Cardiac muscle cell (in vitro differentiated cells and primary cell): ENCODE measurements around the gene GSK3A. TPM values are rescaled to one million over a fixed set of nuclear protein-coding genes. Genes with fewer than 3 reads are reported as not detected.

Experiments
- DNase-seq, 2 donors: peaks; one replicate each; pipeline versions ENCODE4 v3.0.0 to v3.0.0-alpha.2; 2010 to 2017; ENCODE audit warnings: low read depth in 1 of 2, low spot score in 1 of 2
- H3K27ac ChIP-seq: fragments of 200-600 bp; sonication (generic); 2 replicates; pipeline ENCODE4 v1.5.1; 2016
- H3K27me3 ChIP-seq: fragments of 200-600 bp; sonication (generic); 2 replicates; pipeline ENCODE4 v1.6.0; 2016; ENCODE audit warnings: control low read depth
- H3K36me3 ChIP-seq: fragments of 200-600 bp; sonication (generic); 2 replicates; pipeline ENCODE4 v1.5.1; 2016; ENCODE audit warnings: control low read depth
- H3K4me1 ChIP-seq: fragments of 200-600 bp; sonication (generic); 2 replicates; pipeline ENCODE4 v1.8.1; 2017; ENCODE audit warnings: low read depth, mild to moderate bottlenecking, mixed run types
- H3K4me3 ChIP-seq: fragments of 200-600 bp; sonication (generic); 2 replicates; pipeline ENCODE4 v1.5.1; 2016; ENCODE audit warnings: mild to moderate bottlenecking
- H3K9me3 ChIP-seq: fragments of 200-600 bp; sonication (generic); 2 replicates; pipeline ENCODE4 v1.5.1; 2017; ENCODE audit warnings: low read depth, mild to moderate bottlenecking, control low read depth
- CTCF ChIP-seq: IDR thresholded peaks from 2 replicates; pipeline ENCODE4 v1.5.1; 2012; ENCODE audit warnings: low read depth, mild to moderate bottlenecking, low read length
- polyA plus RNA-seq: library from polyadenylated mRNA; unstranded; fragments of >200 nt; fragmentation: Nextera tagmentation; extraction: Ambion mirVana; gene quantifications from 2 replicates; pipeline ENCODE4 v1.2.1, GENCODE V29; 2016
- total RNA-seq: library from RNA; depleted of rRNA; stranded (reverse); fragments of >200 nt; gene quantifications from 2 replicates; pipeline ENCODE4 v1.2.3, GENCODE V29; 2016

GSK3A gene
- total and polyA plus RNA-seq, 2 experiments from 2014 or later = 28.0 to 40.2 TPM

GRCh38 chr19:42241279-42241678 lies 1.1 kb downstream of the GSK3A start:
- DNase-seq = no peak
- no peaks in the 10 kb centered on the region for H3K27me3 ChIP-seq

GRCh38 chr19:42239544-42240220 lies 2.7 kb downstream of the GSK3A start:
- Histone ChIP-seq H3K27me3 (no peaks in the 10 kb centered on the region), H3K27ac (no peak overlapping the region), H3K4me1 (peaks cover 7% of the 10 kb centered on the region), H3K36me3 (peaks cover 18% of the 10 kb centered on the region), H3K4me3 (no peak overlapping the region), H3K9me3 (no peaks in the 10 kb centered on the region)
- DNase-seq = no peak
- no peak for TF ChIP-seq CTCF

More at GRCh38 chr19:42241279-42241678, 1.1 kb downstream of the GSK3A start:
- Histone ChIP-seq H3K27ac (peak overlapping the region; percentile 95), H3K4me3 (peak overlapping the region; percentile 96), H3K4me1 (peaks cover 12% of the 10 kb centered on the region), H3K36me3 (peaks cover 5% of the 10 kb centered on the region), H3K9me3 (no peaks in the 10 kb centered on the region)
- no peak for TF ChIP-seq CTCF

- no peak for DNase-seq
- H3K27me3 ChIP-seq = no peaks in the 10 kb centered on the region
- H3K4me3 ChIP-seq = no peak overlapping the region
- no peak for TF ChIP-seq CTCF
- no peaks in the 10 kb centered on the region for H3K9me3 ChIP-seq
- H3K4me1 ChIP-seq = no peaks in the 10 kb centered on the region
- peaks cover 43% of the 10 kb centered on the region for H3K36me3 ChIP-seq
- no peak overlapping the region for H3K27ac ChIP-seq
Measured at GRCh38 chr19:42235181-42235580, 7.2 kb downstream of the GSK3A start.

- Histone ChIP-seq H3K27ac (no peak overlapping the region), H3K9me3 (no peaks in the 10 kb centered on the region), H3K36me3 (peaks cover 47% of the 10 kb centered on the region), H3K4me1 (no peaks in the 10 kb centered on the region), H3K27me3 (no peaks in the 10 kb centered on the region), H3K4me3 (no peak overlapping the region)
- no peak for TF ChIP-seq CTCF
- no peak for DNase-seq
Measured at GRCh38 chr19:42234364-42234763, 8.0 kb downstream of the GSK3A start.

GRCh38 chr19:42233678-42234292 lies 8.6 kb downstream of the GSK3A start:
- Histone ChIP-seq H3K4me3 (no peak overlapping the region), H3K36me3 (peaks cover 47% of the 10 kb centered on the region), H3K4me1 (no peaks in the 10 kb centered on the region), H3K27ac (no peak overlapping the region), H3K27me3 (no peaks in the 10 kb centered on the region), H3K9me3 (no peaks in the 10 kb centered on the region)
- no peak for TF ChIP-seq CTCF
- DNase-seq = no peak
